Left cardiac atrium (tissue), 4 donors: ENCODE measurements around the gene THTPA. TPM values are rescaled to one million over a fixed set of nuclear protein-coding genes. Genes with fewer than 3 reads are reported as not detected.

ENCODE experiments used
- ATAC-seq, 2 donors: fragments of 200-7000 bp; cut with Tn5 transposase; one replicate each; pipeline ENCODE4 v1.9.1; 2020; ENCODE audit warnings: mild to moderate bottlenecking in 2 of 2, moderate library complexity in 2 of 2
- DNase-seq: peaks from one replicate; pipeline ENCODE4 v3.0.0-alpha.2; 2020
- intact Hi-C, 2 donors: fragments of 100-400 bp; cut with DNase I; formaldehyde crosslinking; loops; one replicate each; pipeline versions ENCODE4 v1.14.1 to v1.15.1; 2022 to 2023
- total RNA-seq, 2 donors: library from RNA; stranded (reverse); fragmentation: NEBNext Ultra II Directional; extraction: Animal tissue kit (Norgen Biotek cat#: 25700); gene quantifications; one replicate each; pipeline ENCODE4 v1.2.1, GENCODE V29; 2021
- donor health status: DM: no; HTN: yes; CAD: no.
- donor health status: DM: no; HTN: yes; CAD: no; lungs with severe emphysema.
- donor health status: DM: yes; HTN: yes; CAD: no.
- donor health status: Dilated cardiomyopathy.

THTPA gene
- total RNA-seq, 2 donors from 2014 or later = 17.3 to 18.9 TPM

- DNase-seq = no peak
- intact Hi-C loops = loop anchor here (5.0 to 10.0 kb wide), 2 partner anchors 86 to 238 kb away; partner anchors contain the start of gene PABPN1 (in 1 of the 2)
- peak in 1 of 2 donors; percentile 11 for ATAC-seq
Observed at GRCh38 chr14:23562822-23563472, 6.9 kb downstream of the THTPA start.

GRCh38 chr14:23563473-23564180 lies 7.6 kb downstream of the THTPA start:
- intact Hi-C loops = loop anchor here (5.0 to 10.0 kb wide), 2 partner anchors 86 to 239 kb away; partner anchors contain the start of gene PABPN1 (in 1 of the 2)
- no peak for ATAC-seq
- DNase-seq = no peak

GRCh38 chr14:23564181-23564812 lies 8.2 kb downstream of the THTPA start:
- DNase-seq = no peak
- no peak for ATAC-seq
- intact Hi-C loops = loop anchor here (5.0 to 10.0 kb wide), 2 partner anchors 87 to 239 kb away; partner anchors contain the start of gene PABPN1 (in 1 of the 2)

GRCh38 chr14:23564876-23565275 lies 8.8 kb downstream of the THTPA start:
- ATAC-seq = no peak
- DNase-seq = no peak
- intact Hi-C loops = loop anchor here (5.0 to 10.0 kb wide), 2 partner anchors 88 to 240 kb away; partner anchors contain the start of gene PABPN1 (in 1 of the 2)

- ATAC-seq (no peak), DNase-seq (no peak)
- intact Hi-C loops = loop anchor here in 1 of 2 donors (10.0 kb wide), 1 partner anchor 241 kb away; the partner anchor contains the start of gene PABPN1
Observed at GRCh38 chr14:23565626-23566025, 9.6 kb downstream of the THTPA start.

GRCh38 chr14:23566112-23566777 lies 10.2 kb downstream of the THTPA start:
- intact Hi-C loops = loop anchor here in 1 of 2 donors (10.0 kb wide), 1 partner anchor 241 kb away; the partner anchor contains the start of gene PABPN1
- DNase-seq (no peak), ATAC-seq (no peak)

- peak; percentile 14 to 21 for ATAC-seq
- intact Hi-C loops = loop anchor here in 1 of 2 donors (10.0 kb wide), 1 partner anchor 242 kb away; the partner anchor contains the start of gene PABPN1
- DNase-seq = no peak
Observed at GRCh38 chr14:23566778-23567185, 10.7 kb downstream of the THTPA start.

GRCh38 chr14:23567186-23568020 lies 11.3 kb downstream of the THTPA start, which contains the start of gene AP1G2:
TSS of gene AP1G2 (minus strand) at chr14:23567791. CDS start at chr14:23567314, 477 bp downstream.
- ATAC-seq (peak; percentile 84 to 90), DNase-seq (peak; percentile 88)
- intact Hi-C loops = loop anchor here in 1 of 2 donors (10.0 kb wide), 1 partner anchor 243 kb away; the partner anchor contains the start of gene PABPN1

- no peak for DNase-seq
Observed at GRCh38 chr14:23568021-23568599, 12.0 kb downstream of the THTPA start.

GRCh38 chr14:23568600-23569331 lies 12.7 kb downstream of the THTPA start:
- ATAC-seq (no peak), DNase-seq (no peak)
- intact Hi-C loops = loop anchor here in 1 of 2 donors (10.0 kb wide), 1 partner anchor 244 kb away; the partner anchor contains the start of gene PABPN1

More at GRCh38 chr14:23568021-23568599, 12.0 kb downstream of the THTPA start:
- no peak for ATAC-seq
- intact Hi-C loops = loop anchor here in 1 of 2 donors (10.0 kb wide), 1 partner anchor 243 kb away; the partner anchor contains the start of gene PABPN1

- ATAC-seq = no peak
- DNase-seq = no peak
Observed at GRCh38 chr14:23569443-23570151, 13.5 kb downstream of the THTPA start.

GRCh38 chr14:23570806-23571483 lies 14.9 kb downstream of the THTPA start:
- DNase-seq (no peak), ATAC-seq (no peak)
- intact Hi-C loops = no loop called here

More at GRCh38 chr14:23569443-23570151, 13.5 kb downstream of the THTPA start:
- intact Hi-C loops = loop anchor here in 1 of 2 donors (10.0 kb wide), 1 partner anchor 245 kb away; the partner anchor contains the start of gene PABPN1

GRCh38 chr14:23571701-23572523 lies 15.8 kb downstream of the THTPA start:
- DNase-seq (no peak), ATAC-seq (no peak)
- intact Hi-C loops = no loop called here

- intact Hi-C loops = no loop called here
- ATAC-seq (no peak), DNase-seq (no peak)
Observed at GRCh38 chr14:23572524-23572828, 16.4 kb downstream of the THTPA start.

- intact Hi-C loops = no loop called here
- no peak for DNase-seq
- ATAC-seq = peak; percentile 28 to 36
Observed at GRCh38 chr14:23572836-23573235, 16.8 kb downstream of the THTPA start.
